H1 (cell line): ENCODE measurements around the gene COMMD6. TPM values are rescaled to one million over a fixed set of nuclear protein-coding genes. Genes with fewer than 3 reads are reported as not detected.

ENCODE experiments used
- CTCF ChIA-PET: fragments of 300-600 bp; sonication (Branson Sonifier 250); formaldehyde crosslinking; loops from one replicate; lab custom pipeline; 2021; ENCODE audit not compliant: partially characterized antibody; lab: Charles Lee
- POLR2A ChIA-PET: fragments of 300-600 bp; sonication (Branson Sonifier 250); formaldehyde crosslinking; loops from one replicate; lab custom pipeline; 2021; ENCODE audit warnings: inconsistent platforms; ENCODE audit not compliant: partially characterized antibody; lab: Charles Lee
- DNase-seq, 2 experiments: peaks; one replicate each; pipeline versions ENCODE4 v3.0.0 to v3.0.0-alpha.2; 2010 to 2022; ENCODE audit warnings: low spot score in 2 of 2, low read depth in 1 of 2, mixed read lengths in 1 of 2
- FAIRE-seq: peaks from 2 replicates; lab custom pipeline; 2011; peaks lifted over from hg19 to GRCh38; lab: Jason Lieb, UNC
- H2AFZ ChIP-seq: 2 replicates; pipeline ENCODE4 v1.8.1; 2012; ENCODE audit warnings: low read length, inconsistent platforms
- H2AK5ac ChIP-seq: 2 replicates; pipeline ENCODE4 v1.6.1; 2013; ENCODE audit warnings: low read depth, low read length
- H2BK120ac ChIP-seq: replicated peaks from 2 replicates; pipeline ENCODE3; 2013; ENCODE audit warnings: low read depth, low read length, inconsistent platforms
- H2BK12ac ChIP-seq: 2 replicates; pipeline ENCODE4 v1.6.1; 2013; ENCODE audit warnings: low read depth, low read length
- H2BK15ac ChIP-seq: 2 replicates; pipeline ENCODE4 v1.6.1; 2013; ENCODE audit warnings: low read length
- H2BK20ac ChIP-seq: 2 replicates; pipeline ENCODE4 v1.6.1; 2013; ENCODE audit warnings: low read length
- H2BK5ac ChIP-seq: 2 replicates; pipeline ENCODE4 v1.6.1; 2013; ENCODE audit warnings: low read depth, low read length
- H3K14ac ChIP-seq: 2 replicates; pipeline ENCODE4 v1.6.1; 2013; ENCODE audit warnings: inconsistent platforms; ENCODE audit not compliant: insufficient read length
- H3K18ac ChIP-seq: 2 replicates; pipeline ENCODE4 v1.6.1; 2013; ENCODE audit warnings: low read length; ENCODE audit errors: extremely low read depth
- H3K23ac ChIP-seq: 2 replicates; pipeline ENCODE4 v1.6.1; 2013; ENCODE audit warnings: inconsistent platforms; ENCODE audit not compliant: insufficient read length
- H3K23me2 ChIP-seq: 2 replicates; pipeline ENCODE4 v1.6.1; 2013; ENCODE audit warnings: low read depth, low read length
- H3K27ac ChIP-seq: 2 replicates; pipeline ENCODE4 v1.6.1; 2011; ENCODE audit warnings: low read depth, low read length, inconsistent platforms
- H3K27me3 ChIP-seq, 4 experiments: replicated peaks in 1 of 4; 1 replicate in 1 of 4; 2 replicates in 3 of 4; pipeline versions ENCODE4 v1.6.1 to v1.8.1; 2011 to 2013; ENCODE audit warnings: low read length in 3 of 4, mild to moderate bottlenecking in 3 of 4, inconsistent platforms in 2 of 4, mixed read lengths in 2 of 4, moderate library complexity in 1 of 4; ENCODE audit not compliant: control insufficient read depth in 3 of 4, insufficient read depth in 3 of 4; ENCODE audit errors: extremely low read depth in 1 of 4
- H3K36me3 ChIP-seq, 4 experiments: 2 replicates each; pipeline versions ENCODE4 v1.6.1 to v1.8.1; 2011 to 2013; ENCODE audit warnings: mild to moderate bottlenecking in 4 of 4, low read length in 3 of 4, moderate library complexity in 2 of 4, control low read depth in 1 of 4, inconsistent platforms in 1 of 4; ENCODE audit not compliant: insufficient read depth in 4 of 4, control insufficient read depth in 2 of 4
- H3K4ac ChIP-seq: replicated peaks from 2 replicates; pipeline ENCODE3; 2013; ENCODE audit warnings: low read length, low read depth, mixed read lengths, inconsistent platforms; ENCODE audit not compliant: insufficient read length
- H3K4me1 ChIP-seq, 4 experiments: replicated peaks in 1 of 4; 1 replicate in 1 of 4; 2 replicates in 3 of 4; pipeline versions ENCODE4 v1.6.1 to v1.8.1; 2011 to 2013; ENCODE audit warnings: low read length in 3 of 4, inconsistent platforms in 2 of 4, mixed read lengths in 1 of 4; ENCODE audit not compliant: insufficient read depth in 4 of 4, control insufficient read depth in 3 of 4
- H3K4me2 ChIP-seq, 2 experiments: 2 replicates each; pipeline versions ENCODE4 v1.6.1 to v1.8.1; 2011 to 2013; ENCODE audit warnings: low read depth in 2 of 2, low read length in 2 of 2, control low read depth in 1 of 2, inconsistent platforms in 1 of 2, mild to moderate bottlenecking in 1 of 2; ENCODE audit not compliant: insufficient read depth in 1 of 2
- H3K4me3 ChIP-seq, 4 experiments: fragments of 200-600, 300-600 bp in 1 of 4; sonication (generic), shearing (Covaris generic), sonication (Bioruptor Twin) in 1 of 4; 2 replicates each; pipeline versions ENCODE4 v1.5.1 to v1.8.1; 2011 to 2016; ENCODE audit warnings: low read length in 4 of 4, low read depth in 3 of 4, control low read depth in 2 of 4, inconsistent platforms in 2 of 4, mild to moderate bottlenecking in 2 of 4, mixed read lengths in 1 of 4, moderate library complexity in 1 of 4; ENCODE audit not compliant: insufficient read depth in 2 of 4; ENCODE audit errors: extremely low read depth in 1 of 4
- H3K56ac ChIP-seq: replicated peaks from 2 replicates; pipeline ENCODE3; 2013; ENCODE audit warnings: low read depth, mild to moderate bottlenecking, mixed read lengths, low read length, inconsistent platforms; ENCODE audit not compliant: insufficient read length
- H3K79me1 ChIP-seq: 2 replicates; pipeline ENCODE4 v1.6.1; 2013; ENCODE audit warnings: low read depth, low read length, control low read depth
- H3K79me2 ChIP-seq, 2 experiments: 2 replicates each; pipeline versions ENCODE4 v1.6.1 to v1.8.1; 2012 to 2013; ENCODE audit warnings: low read length in 2 of 2, mild to moderate bottlenecking in 2 of 2, inconsistent platforms in 1 of 2; ENCODE audit not compliant: insufficient read depth in 2 of 2, control insufficient read depth in 1 of 2
- H3K9ac ChIP-seq, 4 experiments: replicated peaks in 1 of 4; 1 replicate in 1 of 4; 2 replicates in 3 of 4; pipeline versions ENCODE4 v1.6.1 to v1.8.1; 2011 to 2013; ENCODE audit warnings: low read depth in 3 of 4, low read length in 3 of 4, control low read depth in 2 of 4, mild to moderate bottlenecking in 2 of 4, moderate library complexity in 2 of 4, inconsistent platforms in 1 of 4; ENCODE audit errors: extremely low read depth in 1 of 4
- H3K9me3 ChIP-seq, 2 experiments: 2 replicates each; pipeline versions ENCODE4 v1.6.1 to v1.8.1; 2012 to 2013; ENCODE audit warnings: mild to moderate bottlenecking in 2 of 2, moderate library complexity in 2 of 2, control low read depth in 1 of 2, inconsistent platforms in 1 of 2, low read depth in 1 of 2, low read length in 1 of 2, mixed read lengths in 1 of 2; ENCODE audit not compliant: insufficient read depth in 2 of 2
- H4K20me1 ChIP-seq, 2 experiments: replicated peaks in 1 of 2; 2 replicates each; pipeline versions ENCODE3 to v1.8.1; 2011 to 2013; ENCODE audit warnings: inconsistent platforms in 2 of 2, low read length in 2 of 2, mild to moderate bottlenecking in 1 of 2; ENCODE audit not compliant: insufficient read depth in 2 of 2, control insufficient read depth in 1 of 2
- H4K5ac ChIP-seq: 2 replicates; pipeline ENCODE4 v1.6.1; 2013; ENCODE audit warnings: low read length, low read depth, mixed read lengths, inconsistent platforms; ENCODE audit not compliant: insufficient read length
- H4K8ac ChIP-seq: 2 replicates; pipeline ENCODE4 v1.8.0; 2013; ENCODE audit warnings: mild to moderate bottlenecking, moderate library complexity, low read length, inconsistent platforms; ENCODE audit not compliant: insufficient read depth; ENCODE audit errors: extremely low read depth
- H4K91ac ChIP-seq: replicated peaks from 2 replicates; pipeline ENCODE3; 2013; ENCODE audit warnings: low read length, mixed read lengths, inconsistent platforms; ENCODE audit not compliant: insufficient read length
- BRCA1 ChIP-seq: IDR thresholded peaks from 2 replicates; pipeline ENCODE4 v1.6.1; 2012; ENCODE audit warnings: low read depth, low read length, improper control_type of control experiment
- HDAC6 ChIP-seq: IDR thresholded peaks from one replicate; pipeline ENCODE4 v1.7.1; 2012; ENCODE audit warnings: low read depth, mild to moderate bottlenecking, inconsistent platforms, low read length, moderate library complexity
- JUND ChIP-seq: IDR thresholded peaks from 2 replicates; pipeline ENCODE4 v1.6.1; 2011; ENCODE audit warnings: mild to moderate bottlenecking, improper control_type of control experiment, low read length
- MAFK ChIP-seq: IDR thresholded peaks from 2 replicates; pipeline ENCODE4 v1.6.1; 2012; ENCODE audit warnings: low read depth, mild to moderate bottlenecking, improper control_type of control experiment, low read length
- RBBP5 ChIP-seq: IDR thresholded peaks from 2 replicates; pipeline ENCODE4 v1.7.1; 2012; ENCODE audit warnings: low read depth, mild to moderate bottlenecking, inconsistent platforms, low read length, moderate library complexity, borderline replicate concordance
- RNF2 ChIP-seq: fragments of 200-900, 300-1000 bp; sonication (generic); IDR thresholded peaks from 2 replicates; pipeline ENCODE4 v1.7.1; 2016; ENCODE audit warnings: borderline replicate concordance, low read depth, mild to moderate bottlenecking, antibody characterized with exemption, low read length; ENCODE audit not compliant: poor library complexity, severe bottlenecking; ENCODE audit errors: missing control alignments
- SIRT6 ChIP-seq: IDR thresholded peaks from one replicate; pipeline ENCODE4 v1.7.1; 2012; ENCODE audit warnings: low read length, inconsistent platforms
- SIX5 ChIP-seq: IDR thresholded peaks from 2 replicates; pipeline ENCODE4 v1.6.1; 2011; ENCODE audit warnings: mild to moderate bottlenecking, low read depth, low read length
- SUZ12 ChIP-seq: fragments of 200-600 bp; sonication (generic); IDR thresholded peaks from 2 replicates; pipeline ENCODE4 v1.6.1; 2012; ENCODE audit warnings: mild to moderate bottlenecking, inconsistent platforms, low read length, moderate library complexity, mixed read lengths
- TBP ChIP-seq: IDR thresholded peaks from 2 replicates; pipeline ENCODE4 v1.6.1; 2011; ENCODE audit warnings: low read depth, low read length, improper control_type of control experiment
- YY1 ChIP-seq: IDR thresholded peaks from 2 replicates; pipeline ENCODE4 v1.6.1; 2011; ENCODE audit warnings: low read depth, mild to moderate bottlenecking, low read length
- WGBS, 2 experiments: shearing (Covaris generic) in 1 of 2; methylation state at CpG; one replicate each; pipeline versions ENCODE4 v1.1.6 to v1.1.7; 2013 to 2015; ENCODE audit warnings: low lambda C conversion rate in 2 of 2, mixed read lengths in 2 of 2, inconsistent platforms in 1 of 2, low coverage in 1 of 2, missing lambda C conversion rate in 1 of 2; ENCODE audit not compliant: insufficient replicate concordance in 2 of 2, insufficient coverage in 1 of 2, insufficient read length in 1 of 2; ENCODE audit errors: extremely low coverage in 1 of 2, missing lambda C conversion rate in 1 of 2; 5-methylcytosine and 5-hydroxymethylcytosine counted together
- polyA plus RNA-seq, 7 experiments: library from polyadenylated mRNA; depleted of rRNA in 3 of 7; stranded (reverse) in 5 of 7; unstranded in 2 of 7; fragments of >200 nt in 5 of 7; fragments of 200-250 nt in 2 of 7; gene quantifications; 1 replicate in 5 of 7; 2 replicates in 1 of 7; 4 replicates in 1 of 7; pipeline versions ENCODE4 v1.2.1 to v1.2.3, GENCODE V29; 2011 to 2013; ENCODE audit warnings: missing spikeins in 2 of 7, mixed read lengths in 2 of 7
- total RNA-seq: library from RNA; stranded (reverse); fragmentation: NEBNext Ultra II Directional; extraction: Animal tissue kit (Norgen Biotek cat#: 25700); gene quantifications from 2 replicates; pipeline ENCODE4 v1.2.1, GENCODE V29; 2021

The COMMD6 gene
- total and polyA plus RNA-seq, 2 of the 8 experiments (the other 6 are each of a cell fraction or from before 2014, with no cell fraction given): 53.2 to 122 TPM

DNA sequence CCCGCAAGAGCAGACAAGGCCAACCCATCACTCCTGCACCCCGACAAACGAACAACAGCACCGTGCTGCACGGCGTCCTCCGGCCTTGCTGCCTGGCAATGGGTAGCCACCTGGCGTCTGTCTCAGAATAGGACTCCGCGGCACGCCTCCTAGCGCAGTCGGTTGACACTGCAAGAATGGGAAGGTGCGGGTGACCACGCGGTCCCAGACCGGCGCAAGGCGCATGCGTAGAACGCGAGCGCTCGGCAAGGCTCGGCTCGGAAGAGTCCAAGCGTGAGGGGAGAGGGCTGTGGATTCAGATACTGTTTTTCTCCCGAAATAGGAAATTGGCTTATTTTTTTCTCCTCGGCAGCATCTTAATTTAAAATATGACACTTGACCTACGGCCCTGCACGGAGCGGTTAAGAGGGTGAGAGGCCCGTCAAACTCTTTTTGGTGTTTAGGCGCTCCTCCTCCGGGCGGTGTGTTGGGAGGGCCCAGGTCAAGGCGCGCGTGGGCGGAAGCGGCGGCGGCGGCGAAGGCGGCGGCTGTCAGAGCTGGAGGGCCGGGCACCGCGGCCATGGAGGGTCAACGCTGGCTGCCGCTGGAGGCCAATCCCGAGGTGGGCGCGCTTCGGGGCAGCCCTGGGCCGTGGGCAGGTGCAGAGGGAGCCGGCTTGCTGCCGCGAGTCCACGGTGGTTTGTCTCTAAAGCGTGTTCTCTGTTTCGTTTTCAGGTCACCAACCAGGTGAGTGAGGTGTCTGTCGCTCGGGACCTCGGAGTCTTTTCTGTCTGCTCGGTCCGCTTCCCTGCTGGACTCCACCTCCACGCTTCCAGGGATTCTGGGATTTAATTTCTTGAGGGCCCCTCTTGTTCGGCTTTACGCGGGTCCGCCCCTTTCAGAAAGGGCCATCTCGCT lies 11.9 kb upstream of the COMMD6 start, which contains the start of gene UCHL3:
Gene UCHL3, plus strand, starts transcription at position 530 of the 897 bp plus-strand sequence. Its CDS starts 30 bp downstream, at position 560.
- H3K4me1 ChIP-seq: peaks cover 0 to 7% (median 2%) of the 10 kb centered on the region in 4 experiments; a peak in 2 of 7 replicates
- FAIRE-seq (peak; percentile 90), DNase-seq (peak; percentile 89 to 98)
- peak within 1 kb of the TSS; percentile 97 for H2AFZ ChIP-seq
- H3K9me3 ChIP-seq: no peaks in the 10 kb centered on the region
- 2% methylated on average over 64 of the region's 74 CpGs; no CpG with 5 or more reads in 1 of the 2 experiments for WGBS, 2 experiments
- H3K23me2 ChIP-seq: peaks cover 4% of the 10 kb centered on the region
- no peak within 1 kb of the TSS for H2AK5ac ChIP-seq
- no peak within 1 kb of the TSS for H2BK20ac ChIP-seq
- peak within 1 kb of the TSS; percentile 90 to 93 (median 93) for H3K4me3 ChIP-seq
- peak within 1 kb of the TSS; percentile 93 for H4K91ac ChIP-seq
- peaks cover 0 to 25% of the 10 kb centered on the region in 2 experiments; a peak in 2 of 4 replicates for H3K79me2 ChIP-seq
- H3K79me1 ChIP-seq: no peaks in the 10 kb centered on the region; the same call in 1 of the 2 replicates
- H3K4ac ChIP-seq: no peak within 1 kb of the TSS
- H4K20me1 ChIP-seq: no peaks in the 10 kb centered on the region
- no peak within 1 kb of the TSS for H2BK120ac ChIP-seq
- no peak within 1 kb of the TSS for H3K23ac ChIP-seq
- H2BK5ac ChIP-seq: peak within 1 kb of the TSS; percentile 75
- CTCF ChIA-PET: interaction anchor here (0.6 to 0.9 kb wide), 4 partner anchors 8 to 234 kb away, joined by 3 to 4 read pairs (median 3); partner anchors contain the start of gene COMMD6
- peak within 1 kb of the TSS; percentile 54; the same call in 1 of the 2 replicates for H2BK15ac ChIP-seq
- no peak within 1 kb of the TSS for H3K14ac ChIP-seq
- H3K27ac ChIP-seq: peak within 1 kb of the TSS; percentile 96
- H3K18ac ChIP-seq: peak within 1 kb of the TSS; percentile 66; the same call in 1 of the 2 replicates
- POLR2A ChIA-PET: interaction anchor here (0.6 to 2.0 kb wide), 3 partner anchors 12 to 75 kb away, joined by 3 to 8 read pairs (median 3); partner anchors contain the start of gene COMMD6
- no peaks in the 10 kb centered on the region for H3K27me3 ChIP-seq
- H3K4me2 ChIP-seq: peak within 1 kb of the TSS; percentile 76 to 85
- H4K8ac ChIP-seq: peak within 1 kb of the TSS; percentile 54; the same call in 1 of the 2 replicates
- no peak within 1 kb of the TSS for H2BK12ac ChIP-seq
- H3K56ac ChIP-seq: peak within 1 kb of the TSS; percentile 33
- no peaks in the 10 kb centered on the region for H3K36me3 ChIP-seq
- peak within 1 kb of the TSS; percentile 89 for H4K5ac ChIP-seq
- peak within 1 kb of the TSS; percentile 82 to 93 (median 90) for H3K9ac ChIP-seq
- TF ChIP-seq TBP (peak; percentile 60; the same call in 1 of the 2 replicates), YY1 (peak; percentile 60; the same call in 1 of the 2 replicates), SIRT6 (no peak), JUND (peak; percentile 99), BRCA1 (0 out of 2 replicates have a peak, but pooled peaks have one; percentile 47), HDAC6 (no peak), SUZ12 (no peak), SIX5 (peak; percentile 27; the same call in 1 of the 2 replicates), RNF2 (no peak), MAFK (no peak; the same call in 1 of the 2 replicates), RBBP5 (peak; percentile 94)
